Heart left ventricle (tissue), 16 donors: ENCODE data around the gene FBXO5. TPM values are rescaled to one million over a fixed set of nuclear protein-coding genes. Genes with fewer than 3 reads are reported as not detected.
A peak's percentile ranks its signal among the peaks of the same experiment; 100 is the strongest.

Source experiments
- ATAC-seq, 4 donors: fragments of 200-7000 bp; cut with Tn5 transposase; one replicate each; pipeline ENCODE4 v1.9.1; 2020 to 2022; ENCODE audit warnings: moderate library complexity in 4 of 4, mild to moderate bottlenecking in 3 of 4, moderate number of reproducible peaks in 1 of 4
- DNase-seq, 5 donors: peaks; one replicate each; pipeline ENCODE4 v3.0.0-alpha.2; 2020
- H3K27ac ChIP-seq, 12 donors: fragments of 200-600 bp; sonication (generic) in 4 of 12; one replicate each; pipeline versions ENCODE4 v1.5.0 to v1.8.0; 2016 to 2022; ENCODE audit warnings: mild to moderate bottlenecking in 2 of 12
- H3K27me3 ChIP-seq, 9 donors: fragments of 200-600 bp; sonication (generic) in 2 of 9; one replicate each; pipeline versions ENCODE4 v1.5.1 to v1.8.0; 2016 to 2022; ENCODE audit warnings: mild to moderate bottlenecking in 3 of 9
- H3K36me3 ChIP-seq, 9 donors: fragments of 200-600 bp; sonication (generic) in 2 of 9; one replicate each; pipeline versions ENCODE4 v1.5.0 to v1.8.0; 2018 to 2022; ENCODE audit warnings: mild to moderate bottlenecking in 2 of 9
- H3K4me1 ChIP-seq, 12 donors: fragments of 200-600 bp; sonication (generic) in 4 of 12; one replicate each; pipeline versions ENCODE4 v1.5.0 to v1.8.0; 2016 to 2022; ENCODE audit warnings: mild to moderate bottlenecking in 3 of 12
- H3K4me3 ChIP-seq, 12 donors: fragments of 200-600 bp; sonication (generic) in 4 of 12; one replicate each; pipeline versions ENCODE4 v1.5.0 to v1.8.0; 2017 to 2022; ENCODE audit warnings: mild to moderate bottlenecking in 9 of 12, moderate library complexity in 4 of 12
- H3K9me3 ChIP-seq, 12 donors: fragments of 200-600 bp; sonication (generic) in 4 of 12; one replicate each; pipeline versions ENCODE4 v1.5.0 to v1.8.0; 2016 to 2022; ENCODE audit warnings: mild to moderate bottlenecking in 1 of 12
- POLR2A ChIP-seq, 2 donors: fragments of 450-650 bp; IDR thresholded peaks; one replicate each; pipeline ENCODE4 v1.6.1; 2017; ENCODE audit warnings: antibody characterized with exemption in 2 of 2, mild to moderate bottlenecking in 2 of 2, moderate library complexity in 2 of 2
- WGBS, 4 donors: extraction: QIAGEN DNeasy Blood & Tissue Kit in 2 of 4; methylation state at CpG; one replicate each; pipeline versions ENCODE4 v1.1.5 to v1.1.7; 2013 to 2018; 5-methylcytosine and 5-hydroxymethylcytosine counted together
- intact Hi-C, 10 donors: fragments of 100-400 bp; cut with DNase I; formaldehyde crosslinking; loops; one replicate each; pipeline versions ENCODE4 v1.11.1 to v1.14.2; 2022
- polyA plus RNA-seq, 2 donors: library from polyadenylated mRNA; stranded (reverse); fragments of 200-250 nt; gene quantifications; one replicate each; pipeline ENCODE4 v1.2.3, GENCODE V29; 2013
- total RNA-seq, 9 donors: library from RNA; depleted of rRNA in 2 of 9; stranded (reverse); fragments of >200 nt in 2 of 9; fragmentation: NEBNext Ultra II Directional in 3 of 9; extraction: Animal tissue kit (Norgen Biotek cat#: 25700) in 3 of 9; gene quantifications; one replicate each; pipeline versions ENCODE4 v1.1.0 to v1.2.4, GENCODE V29; 2016 to 2023
- TF ChIP-seq, protein P1 (sequence below), 12 donors: fragments of 200-600 bp; sonication (generic) in 4 of 12; IDR thresholded peaks; one replicate each; pipeline versions ENCODE4 v1.5.0 to v1.8.0; 2018 to 2022; ENCODE audit warnings: antibody characterized with exemption in 12 of 12, mild to moderate bottlenecking in 5 of 12
- donor health status: ischemic (EF 13 %, LVEDD 7.1; RV severe dilation, severe dysfunction).
- donor health status: healthy with polysubstance abuse.
- donor health status: DM: no; HTN: yes; CAD: no.
- donor health status: DM: no; HTN: no; CAD: no.
- donor health status: ischemic (EF 25% LVEDD 6.9; RV normal size, moderate dysfunction).
- donor health status: ischemic (EF 25% LVEDD 5.7; RV mildly dilated, moderate dysfunction).
- donor health status: healthy.
- donor health status: DM: yes; HTN: yes; CAD: no.
- donor health status: ischemic (EF 35%, LVEDD 5.7; RV mildly dilated, moderate dysfunction).
- donor health status: nonischemic (EF 11% LVEDD 7.7; RV severe dilation, severe dysfunction).
- donor health status: DM: yes; HTN: yes; CAD: no.
- donor health status: PGD.
- donor health status: ischemic (EF 29% LVEDD 5.4; RV normal size, mild dysfunction).
- donor health status: nonischemic (EF 23%, LVEDD 6.1; RV moderate dilation, normal function).

Gene FBXO5
- total and polyA plus RNA-seq, 11 donors, result 0.65 to 5.1 (median 1.7) TPM

GRCh38 chr6:152959333-152959732 is 23.5 kb downstream of the FBXO5 start:
- Histone ChIP-seq H3K9me3 (peaks cover 0 to 12% (median 0%) of the 10 kb centered on the region in 12 donors), H3K27ac (no peak overlapping the region), H3K4me1 (no peaks in the 10 kb centered on the region), H3K4me3 (no peak overlapping the region), H3K27me3 (no peaks in the 10 kb centered on the region), H3K36me3 (no peaks in the 10 kb centered on the region)
- DNase-seq, result no peak
- no peak for ATAC-seq
- intact Hi-C loops, result loop anchor here in 4 of 10 donors (10.0 kb wide), 4 partner anchors 55 to 215 kb away; partner anchors contain the start of gene VIP (in 1 of the 4)
- TF ChIP-seq, protein P1, sequence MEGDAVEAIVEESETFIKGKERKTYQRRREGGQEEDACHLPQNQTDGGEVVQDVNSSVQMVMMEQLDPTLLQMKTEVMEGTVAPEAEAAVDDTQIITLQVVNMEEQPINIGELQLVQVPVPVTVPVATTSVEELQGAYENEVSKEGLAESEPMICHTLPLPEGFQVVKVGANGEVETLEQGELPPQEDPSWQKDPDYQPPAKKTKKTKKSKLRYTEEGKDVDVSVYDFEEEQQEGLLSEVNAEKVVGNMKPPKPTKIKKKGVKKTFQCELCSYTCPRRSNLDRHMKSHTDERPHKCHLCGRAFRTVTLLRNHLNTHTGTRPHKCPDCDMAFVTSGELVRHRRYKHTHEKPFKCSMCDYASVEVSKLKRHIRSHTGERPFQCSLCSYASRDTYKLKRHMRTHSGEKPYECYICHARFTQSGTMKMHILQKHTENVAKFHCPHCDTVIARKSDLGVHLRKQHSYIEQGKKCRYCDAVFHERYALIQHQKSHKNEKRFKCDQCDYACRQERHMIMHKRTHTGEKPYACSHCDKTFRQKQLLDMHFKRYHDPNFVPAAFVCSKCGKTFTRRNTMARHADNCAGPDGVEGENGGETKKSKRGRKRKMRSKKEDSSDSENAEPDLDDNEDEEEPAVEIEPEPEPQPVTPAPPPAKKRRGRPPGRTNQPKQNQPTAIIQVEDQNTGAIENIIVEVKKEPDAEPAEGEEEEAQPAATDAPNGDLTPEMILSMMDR (IDR thresholded peaks at IDR 0.05), result no peak
- no peak for TF ChIP-seq POLR2A (IDR thresholded peaks at IDR 0.05)
- 92 to 93% (median 92%) methylated on average over 24 of the region's 24 CpGs for WGBS, 4 donors

DNA sequence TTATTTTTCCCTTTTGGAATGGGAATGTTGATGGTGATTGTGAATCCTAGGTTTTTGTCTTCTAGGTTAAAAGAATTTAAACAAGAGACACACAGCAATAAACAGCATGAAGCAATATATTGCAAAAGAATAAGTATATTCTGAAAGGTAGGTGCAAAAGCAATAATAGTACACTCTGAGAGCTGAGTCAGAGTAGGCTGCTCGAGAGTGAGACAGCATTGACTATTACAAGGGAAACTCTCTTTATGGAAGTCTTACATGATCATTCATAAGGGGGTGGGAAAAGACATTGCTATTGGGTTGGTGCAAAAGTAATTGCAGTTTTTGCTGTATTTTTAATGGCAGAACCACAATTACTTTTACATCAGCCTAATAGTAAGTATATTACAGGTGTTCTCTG is 25.0 kb downstream of the FBXO5 start:
- intact Hi-C loops, result loop anchor here in 4 of 10 donors (10.0 kb wide), 4 partner anchors 57 to 213 kb away; partner anchors contain the start of gene VIP (in 1 of the 4)
- Histone ChIP-seq H3K9me3 (peaks cover 0 to 11% (median 0%) of the 10 kb centered on the region in 12 donors), H3K27ac (no peak overlapping the region), H3K4me1 (no peaks in the 10 kb centered on the region), H3K36me3 (no peaks in the 10 kb centered on the region), H3K4me3 (no peak overlapping the region), H3K27me3 (no peaks in the 10 kb centered on the region)
- DNase-seq, result no peak
- TF ChIP-seq, protein P1 (IDR thresholded peaks at IDR 0.05), result no peak
- TF ChIP-seq POLR2A (IDR thresholded peaks at IDR 0.05), result no peak
- 59 to 77% (median 65%) methylated on average over 1 of the region's 1 CpG for WGBS, 4 donors
- ATAC-seq, result no peak

GRCh38 chr6:152954443-152954842 is 28.4 kb downstream of the FBXO5 start:
- Histone ChIP-seq H3K9me3 (peaks cover 0 to 11% (median 0%) of the 10 kb centered on the region in 12 donors), H3K36me3 (no peaks in the 10 kb centered on the region), H3K4me3 (no peak overlapping the region), H3K27me3 (peaks cover 0 to 12% (median 0%) of the 10 kb centered on the region in 9 donors), H3K4me1 (no peaks in the 10 kb centered on the region), H3K27ac (no peak overlapping the region)
- ATAC-seq (no peak), DNase-seq (no peak)
- intact Hi-C loops, result loop anchor here in 4 of 10 donors (5.0 to 10.0 kb wide), 6 partner anchors 60 to 402 kb away; partner anchors contain the start of gene VIP (in 1 of the 4)
- WGBS, 4 donors, result 59 to 67% (median 65%) methylated on average over 3 of the region's 3 CpGs
- TF ChIP-seq, protein P1 (IDR thresholded peaks at IDR 0.05), result no peak
- TF ChIP-seq POLR2A (IDR thresholded peaks at IDR 0.05), result no peak

GRCh38 chr6:152952866-152953509 is 29.9 kb downstream of the FBXO5 start:
- WGBS, 4 donors, result 70 to 74% (median 73%) methylated on average over 7 of the region's 7 CpGs
- ATAC-seq (no peak), DNase-seq (no peak)
- no peak for TF ChIP-seq POLR2A (IDR thresholded peaks at IDR 0.05)
- TF ChIP-seq, protein P1 (IDR thresholded peaks at IDR 0.05), result peak in 11 of 12 donors; percentile 11 to 59 (median 42)
- no peak overlapping the region for H3K4me3 ChIP-seq
- peaks cover 0 to 6% (median 0%) of the 10 kb centered on the region in 12 donors for H3K4me1 ChIP-seq
- no peak overlapping the region for H3K27ac ChIP-seq
- H3K27me3 ChIP-seq, result peaks cover 0 to 14% (median 0%) of the 10 kb centered on the region in 9 donors
- intact Hi-C loops, result loop anchor here in 4 of 10 donors (5.0 to 10.0 kb wide), 6 partner anchors 62 to 401 kb away; partner anchors contain the start of gene VIP (in 1 of the 4)
- H3K36me3 ChIP-seq, result no peaks in the 10 kb centered on the region
- peaks cover 0 to 11% (median 0%) of the 10 kb centered on the region in 12 donors for H3K9me3 ChIP-seq
